22Rv1 (cell line): ENCODE measurements around the gene SEC61A1.

Experiments
- CTCF ChIP-seq: fragments of 450-650 bp; IDR thresholded peaks from 2 replicates; pipeline ENCODE4 v1.5.1; 2017; ENCODE audit warnings: mild to moderate bottlenecking
- ZFX ChIP-seq: fragments of 450-650 bp; IDR thresholded peaks from 2 replicates; pipeline ENCODE4 v1.6.1; 2017; ENCODE audit warnings: antibody characterized with exemption, borderline replicate concordance

- no peak for TF ChIP-seq CTCF
- TF ChIP-seq ZFX, result no peak
Observed at GRCh38 chr3:128050597-128050996, 1.6 kb upstream of the SEC61A1 start.
